ENCODE measurements around the gene CC2D1A. TPM values are rescaled to one million over a fixed set of nuclear protein-coding genes. Genes with fewer than 3 reads are reported as not detected.
"Not testable (repeated sequence)": the region's sequence is repeated elsewhere in the genome, so short reads cannot be mapped to it uniquely, and the experiment has no call there.

The CC2D1A gene
- total RNA-seq, 1 donor from 2014 or later: 38.5 TPM

- intact Hi-C loops (cut with micrococcal nuclease): loop anchor here (1.0 to 2.0 kb wide), 3 partner anchors 26 to 100 kb away; partner anchors contain the start of genes DCAF15 and RFX1
- DNase-seq: no peak
- H3K36me3 Mint-ChIP-seq (ENCODE audit: low read depth): peaks cover 15% of the 10 kb centered on the region
- H3K27ac Mint-ChIP-seq: peak overlapping the region; percentile 76
- H3K4me3 Mint-ChIP-seq: peak overlapping the region; percentile 84
- no peaks in the 10 kb centered on the region for H3K9me3 Mint-ChIP-seq
- H3K4me1 Mint-ChIP-seq: peaks cover 15% of the 10 kb centered on the region
- H3K27me3 Mint-ChIP-seq: no peaks in the 10 kb centered on the region
These were observed 512 bp downstream of the CC2D1A start for GRCh38 chr19:13906521-13906904.

GRCh38 chr19:13906910-13907309 is 909 bp downstream of the CC2D1A start:
- no peaks in the 10 kb centered on the region for H3K9me3 Mint-ChIP-seq
- H3K4me3 Mint-ChIP-seq: peak overlapping the region; percentile 84
- H3K27me3 Mint-ChIP-seq: no peaks in the 10 kb centered on the region
- intact Hi-C loops (cut with micrococcal nuclease): loop anchor here (1.0 to 2.0 kb wide), 3 partner anchors 26 to 99 kb away; partner anchors contain the start of genes DCAF15 and RFX1
- peak overlapping the region; percentile 76 for H3K27ac Mint-ChIP-seq
- H3K4me1 Mint-ChIP-seq: peaks cover 15% of the 10 kb centered on the region
- DNase-seq: no peak
- peaks cover 16% of the 10 kb centered on the region for H3K36me3 Mint-ChIP-seq (ENCODE audit: low read depth)

GRCh38 chr19:13908674-13909073 is 2.7 kb downstream of the CC2D1A start:
- peaks cover 19% of the 10 kb centered on the region for H3K36me3 Mint-ChIP-seq (ENCODE audit: low read depth)
- H3K4me3 Mint-ChIP-seq: no peak overlapping the region
- no peak overlapping the region for H3K27ac Mint-ChIP-seq
- intact Hi-C loops (cut with micrococcal nuclease): no loop called here
- H3K9me3 Mint-ChIP-seq: no peaks in the 10 kb centered on the region
- H3K27me3 Mint-ChIP-seq: no peaks in the 10 kb centered on the region
- H3K4me1 Mint-ChIP-seq: peaks cover 15% of the 10 kb centered on the region
- DNase-seq: no peak

- H3K36me3 Mint-ChIP-seq (ENCODE audit: low read depth): peaks cover 19% of the 10 kb centered on the region
- intact Hi-C loops (cut with micrococcal nuclease): no loop called here
- H3K27me3 Mint-ChIP-seq: no peaks in the 10 kb centered on the region
- no peaks in the 10 kb centered on the region for H3K9me3 Mint-ChIP-seq
- no peak overlapping the region for H3K27ac Mint-ChIP-seq
- H3K4me1 Mint-ChIP-seq: peaks cover 13% of the 10 kb centered on the region
- no peak overlapping the region for H3K4me3 Mint-ChIP-seq
- DNase-seq: no peak
These were observed 3.4 kb downstream of the CC2D1A start for GRCh38 chr19:13909430-13909829.

DNA sequence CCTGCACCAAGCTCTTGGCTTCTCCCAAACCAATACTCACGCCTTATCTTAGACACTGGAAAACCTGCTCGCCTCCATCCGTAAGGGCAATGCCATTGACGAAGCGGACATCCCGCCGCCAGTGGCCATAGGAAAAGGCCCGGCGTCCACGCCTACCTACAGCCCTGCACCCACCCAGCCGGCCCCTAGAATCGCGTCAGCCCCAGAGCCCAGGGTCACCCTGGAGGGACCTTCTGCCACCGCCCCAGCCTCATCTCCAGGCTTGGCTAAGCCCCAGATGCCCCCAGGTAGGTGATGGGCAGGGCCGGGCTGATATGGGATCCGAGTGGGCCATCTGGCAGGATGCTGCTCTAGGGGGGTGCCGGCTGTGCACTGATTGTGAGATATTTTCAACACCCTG is 7.4 kb downstream of the CC2D1A start:
- Mint-ChIP-seq H3K9me3 (no peaks in the 10 kb centered on the region), H3K27me3 (no peaks in the 10 kb centered on the region), H3K27ac (no peak overlapping the region)

DNA sequence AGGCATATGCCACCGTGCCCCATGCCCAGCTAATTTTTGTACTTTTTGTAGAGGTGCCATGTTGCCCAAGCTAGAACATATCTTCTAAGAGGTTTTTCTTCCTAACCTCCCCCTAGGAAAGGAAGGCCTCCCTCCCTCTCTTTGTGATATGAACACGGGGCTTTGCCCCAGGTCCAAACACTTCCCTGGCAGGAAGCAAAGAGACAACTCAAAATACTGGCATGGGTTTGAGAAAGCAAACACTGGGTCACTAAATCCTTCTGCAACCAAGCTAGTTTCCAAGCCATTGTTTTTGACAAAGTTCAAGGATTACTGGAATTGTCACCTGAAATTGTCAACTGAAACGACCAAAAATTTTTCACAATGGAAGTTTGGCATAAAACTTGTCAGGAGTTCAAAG is 8.8 kb downstream of the CC2D1A start:
- H3K9me3 Mint-ChIP-seq: no peaks in the 10 kb centered on the region
- no peak overlapping the region for H3K27ac Mint-ChIP-seq
- H3K27me3 Mint-ChIP-seq: no peaks in the 10 kb centered on the region
- H3K36me3 Mint-ChIP-seq (ENCODE audit: low read depth): peaks cover 35% of the 10 kb centered on the region
- no peak for DNase-seq
- intact Hi-C loops (cut with micrococcal nuclease): no loop called here
- H3K4me1 Mint-ChIP-seq: no peaks in the 10 kb centered on the region
- no peak overlapping the region for H3K4me3 Mint-ChIP-seq

More for the DNA sequence above, 7.4 kb downstream of the CC2D1A start:
- Mint-ChIP-seq H3K36me3 (ENCODE audit: low read depth) (peaks cover 27% of the 10 kb centered on the region), H3K4me3 (no peak overlapping the region), H3K4me1 (no peaks in the 10 kb centered on the region)
- no peak for DNase-seq
- intact Hi-C loops (cut with micrococcal nuclease): no loop called here

DNA sequence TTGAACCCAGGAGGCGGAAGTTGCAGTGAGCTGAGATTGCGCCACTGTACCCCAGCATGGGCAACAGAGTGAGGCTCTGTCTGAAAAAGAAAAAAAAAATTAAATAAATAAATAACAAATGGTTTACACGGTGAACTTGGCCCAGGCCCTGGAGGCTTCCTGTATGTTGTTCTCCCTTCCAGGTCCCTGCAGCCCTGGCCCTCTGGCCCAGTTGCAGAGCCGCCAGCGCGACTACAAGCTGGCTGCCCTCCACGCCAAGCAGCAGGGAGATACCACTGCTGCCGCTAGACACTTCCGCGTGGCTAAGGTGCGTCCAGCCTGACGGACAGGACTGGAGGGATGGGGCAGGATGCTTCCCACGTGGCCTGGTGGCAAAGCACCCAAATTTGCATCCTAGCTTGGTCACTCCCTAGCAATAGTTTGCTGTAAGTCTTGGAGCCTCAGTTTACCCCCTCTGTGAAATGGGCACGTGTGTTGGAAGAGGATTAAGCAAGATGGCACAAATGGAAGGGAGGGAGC is 11.9 kb downstream of the CC2D1A start:
- Mint-ChIP-seq H3K4me3 (no peak overlapping the region), H3K27ac (no peak overlapping the region)
- no peak for DNase-seq

GRCh38 chr19:13918726-13919411 is 12.9 kb downstream of the CC2D1A start:
- DNase-seq: no peak

More for the DNA sequence above, 11.9 kb downstream of the CC2D1A start:
- intact Hi-C loops (cut with micrococcal nuclease): no loop called here
- Mint-ChIP-seq H3K36me3 (ENCODE audit: low read depth) (peaks cover 48% of the 10 kb centered on the region), H3K4me1 (no peaks in the 10 kb centered on the region), H3K27me3 (no peaks in the 10 kb centered on the region), H3K9me3 (peaks cover 7% of the 10 kb centered on the region)

DNA sequence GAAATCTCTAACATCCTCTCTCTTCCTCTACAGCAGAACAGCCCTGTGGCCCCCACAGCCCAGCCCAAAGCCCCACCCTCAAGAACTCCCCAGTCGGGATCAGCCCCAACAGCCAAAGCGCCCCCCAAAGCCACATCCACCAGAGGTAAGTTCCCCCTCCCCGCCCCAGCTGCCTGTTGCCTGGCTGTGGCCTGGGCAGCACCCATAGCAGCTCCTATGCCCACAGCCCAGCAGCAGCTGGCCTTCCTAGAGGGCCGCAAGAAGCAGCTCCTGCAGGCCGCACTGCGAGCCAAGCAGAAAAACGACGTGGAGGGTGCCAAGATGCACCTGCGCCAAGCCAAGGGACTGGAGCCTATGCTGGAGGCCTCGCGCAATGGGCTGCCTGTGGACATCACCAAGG is 14.5 kb downstream of the CC2D1A start:
- Mint-ChIP-seq H3K27me3 (no peaks in the 10 kb centered on the region), H3K9me3 (peaks cover 7% of the 10 kb centered on the region), H3K27ac (no peak overlapping the region), H3K4me1 (no peaks in the 10 kb centered on the region), H3K4me3 (no peak overlapping the region), H3K36me3 (ENCODE audit: low read depth) (peaks cover 52% of the 10 kb centered on the region)
- intact Hi-C loops (cut with micrococcal nuclease): no loop called here
- no peak for DNase-seq

More at GRCh38 chr19:13918726-13919411, 12.9 kb downstream of the CC2D1A start:
- no peak overlapping the region for H3K4me3 Mint-ChIP-seq
- H3K36me3 Mint-ChIP-seq (ENCODE audit: low read depth): peaks cover 53% of the 10 kb centered on the region
- H3K4me1 Mint-ChIP-seq: no peaks in the 10 kb centered on the region
- no peaks in the 10 kb centered on the region for H3K27me3 Mint-ChIP-seq
- peaks cover 7% of the 10 kb centered on the region for H3K9me3 Mint-ChIP-seq
- H3K27ac Mint-ChIP-seq: no peak overlapping the region
- intact Hi-C loops (cut with micrococcal nuclease): no loop called here

- Mint-ChIP-seq H3K27me3 (no peaks in the 10 kb centered on the region), H3K4me1 (no peaks in the 10 kb centered on the region), H3K4me3 (no peak overlapping the region), H3K36me3 (ENCODE audit: low read depth) (peaks cover 50% of the 10 kb centered on the region), H3K9me3 (peaks cover 7% of the 10 kb centered on the region), H3K27ac (peak overlapping the region; percentile 72)
- DNase-seq: peak; percentile 78
- intact Hi-C loops (cut with micrococcal nuclease): no loop called here
These were observed 15.1 kb downstream of the CC2D1A start for GRCh38 chr19:13920940-13921747.

DNA sequence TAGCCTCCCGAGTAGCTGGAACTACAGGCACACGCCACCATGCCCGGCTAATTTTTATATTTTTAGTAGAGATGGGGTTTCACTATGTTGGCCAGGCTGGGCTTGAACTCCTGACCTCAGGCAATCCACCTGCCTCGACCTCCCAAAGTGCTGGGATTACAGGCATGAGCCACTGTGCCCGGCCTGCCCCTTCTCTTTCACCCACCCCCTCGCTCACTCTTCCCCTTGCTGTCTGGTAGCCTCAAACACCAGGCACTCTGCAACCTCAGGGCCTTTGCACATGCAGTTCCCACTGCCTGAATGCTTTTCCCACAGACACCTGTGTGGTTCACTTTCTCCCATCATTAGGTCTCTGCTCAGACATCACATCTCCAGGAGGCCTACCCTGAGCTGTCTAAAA is 16.1 kb downstream of the CC2D1A start:
- DNase-seq; H3K9me3 Mint-ChIP-seq; H3K27ac Mint-ChIP-seq; H3K4me1 Mint-ChIP-seq; H3K4me3 Mint-ChIP-seq; intact Hi-C loops (cut with micrococcal nuclease); H3K27me3 Mint-ChIP-seq: not testable (repeated sequence)
- H3K36me3 Mint-ChIP-seq (ENCODE audit: low read depth): peaks cover 55% of the 10 kb centered on the region

DNA sequence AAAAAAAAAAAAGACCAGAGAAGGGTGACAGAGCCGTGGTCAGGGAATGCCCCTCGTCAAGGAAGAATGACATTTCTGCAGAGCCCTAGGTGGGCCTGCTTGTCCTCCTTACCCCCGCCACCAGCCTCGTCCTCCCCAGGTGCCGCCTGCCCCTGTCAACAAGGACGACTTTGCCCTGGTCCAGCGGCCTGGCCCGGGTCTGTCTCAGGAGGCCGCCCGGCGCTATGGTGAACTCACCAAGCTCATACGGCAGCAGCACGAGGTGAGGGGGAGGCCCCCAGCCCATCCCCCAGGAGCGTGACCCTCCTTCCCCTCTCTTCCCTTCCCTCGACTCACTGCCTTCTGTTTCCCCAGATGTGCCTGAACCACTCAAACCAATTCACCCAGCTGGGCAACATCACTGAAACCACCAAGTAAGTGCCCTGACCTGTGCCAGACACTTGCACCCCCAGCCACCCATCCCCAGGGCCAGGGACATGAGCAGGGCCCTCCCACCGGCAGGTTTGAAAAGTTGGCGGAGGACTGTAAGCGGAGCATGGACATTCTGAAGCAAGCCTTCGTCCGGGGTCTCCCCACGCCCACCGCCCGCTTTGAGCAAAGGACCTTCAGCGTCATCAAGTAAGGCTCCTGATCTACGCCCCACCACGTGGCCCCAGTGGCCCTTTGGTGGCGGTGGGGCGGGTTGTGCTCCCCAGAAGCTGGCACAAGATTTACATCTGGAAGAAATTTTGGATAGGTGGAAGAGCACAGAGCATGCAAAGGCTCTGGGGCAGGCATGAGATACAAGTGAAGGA is 17.4 kb downstream of the CC2D1A start:
- H3K9me3 Mint-ChIP-seq: peaks cover 7% of the 10 kb centered on the region
- intact Hi-C loops (cut with micrococcal nuclease): no loop called here
- no peak overlapping the region for H3K27ac Mint-ChIP-seq
- H3K4me1 Mint-ChIP-seq: no peaks in the 10 kb centered on the region
- no peaks in the 10 kb centered on the region for H3K27me3 Mint-ChIP-seq
- no peak overlapping the region for H3K4me3 Mint-ChIP-seq
- H3K36me3 Mint-ChIP-seq (ENCODE audit: low read depth): peaks cover 57% of the 10 kb centered on the region
- DNase-seq: no peak

- no peaks in the 10 kb centered on the region for H3K4me1 Mint-ChIP-seq
- intact Hi-C loops (cut with micrococcal nuclease): no loop called here
- peaks cover 5% of the 10 kb centered on the region for H3K9me3 Mint-ChIP-seq
- H3K27ac Mint-ChIP-seq: no peak overlapping the region
- no peak overlapping the region for H3K4me3 Mint-ChIP-seq
- peaks cover 41% of the 10 kb centered on the region for H3K36me3 Mint-ChIP-seq (ENCODE audit: low read depth)
- H3K27me3 Mint-ChIP-seq: no peaks in the 10 kb centered on the region
- DNase-seq: no peak
These were observed 20.0 kb downstream of the CC2D1A start for GRCh38 chr19:13926010-13926409.
